Stimulated activated CD8-positive, alpha-beta memory T cell treated with anti-CD3 and anti-CD28 coated beads, Interleukin-7, amount 100 ng/mL, for 4 hours (primary cell): ENCODE results near the gene CENPVL3.
"Not testable (repeated sequence)": the region's sequence is repeated elsewhere in the genome, so short reads cannot be mapped to it uniquely, and the experiment has no call there.

ENCODE experiments used
- DNase-seq, 2 donors: peaks; one replicate each; pipeline ENCODE4 v3.0.0-alpha.2; 2020; ENCODE audit warnings: low read depth in 2 of 2

CENPVL3 gene

GRCh38 chrX:51618241-51619155 lies at the start of gene CENPVL3:
Gene CENPVL3, minus strand, starts transcription at chrX:51618912. Its CDS starts 39 bp downstream, at chrX:51618873.
- DNase-seq = not testable (repeated sequence)

DNA sequence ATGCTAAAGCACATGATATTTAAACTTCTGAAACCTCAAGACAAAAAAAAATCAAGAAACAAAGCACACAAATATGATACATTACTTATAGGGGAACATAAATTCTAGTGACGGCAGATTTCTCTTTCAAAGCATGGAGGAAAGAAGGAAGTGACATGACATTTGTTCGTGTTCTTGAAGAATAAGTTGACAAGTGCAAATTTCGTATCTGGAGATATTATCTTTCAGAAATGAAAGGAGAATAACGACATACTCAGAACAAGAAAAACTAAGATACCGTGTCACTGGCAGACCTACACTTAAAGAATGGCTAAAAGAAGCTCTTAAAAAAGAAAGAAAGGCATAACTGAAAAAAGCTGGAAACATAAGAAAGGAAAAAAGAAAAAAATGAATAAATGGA lies 47.3 kb upstream of the CENPVL3 start:
- no peak for DNase-seq

GRCh38 chrX:51643377-51643776 lies 24.7 kb upstream of the CENPVL3 start:
- DNase-seq = no peak

DNA sequence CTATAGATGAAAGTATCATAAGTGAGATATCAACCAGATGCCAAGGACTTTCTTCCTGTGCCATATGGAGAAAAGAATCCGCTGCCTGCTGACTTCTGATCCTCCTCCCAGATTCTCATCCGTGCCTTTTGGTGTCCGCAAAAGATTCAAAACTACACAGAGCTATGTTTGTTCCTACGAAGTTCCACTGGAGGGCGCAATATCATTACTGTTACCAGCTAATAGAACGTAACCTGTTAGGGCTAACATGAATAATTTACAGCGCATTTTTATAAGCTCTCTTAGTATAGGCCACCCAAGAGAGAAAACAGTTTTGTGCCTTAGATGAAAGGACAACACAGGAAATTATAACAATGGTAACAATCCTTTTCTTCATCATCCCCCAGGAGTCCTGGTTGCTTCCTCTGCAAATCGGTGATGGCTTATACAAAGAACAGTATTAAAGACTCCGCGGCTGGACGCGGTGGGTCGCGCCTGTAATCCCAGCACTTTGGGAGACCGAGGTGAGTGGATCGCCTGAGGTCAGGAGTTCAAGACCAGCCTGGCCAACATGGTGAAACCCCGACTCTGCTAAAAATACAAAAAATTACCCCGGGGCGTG lies 22.8 kb upstream of the CENPVL3 start:
- no peak for DNase-seq

GRCh38 chrX:51636511-51636910 lies 17.8 kb upstream of the CENPVL3 start:
- DNase-seq = not testable (repeated sequence)

- no peak for DNase-seq
These were observed 4.2 kb downstream of the CENPVL3 start for GRCh38 chrX:51614353-51615012.

GRCh38 chrX:51608766-51609165 lies 9.9 kb downstream of the CENPVL3 start:
- no peak for DNase-seq

DNA sequence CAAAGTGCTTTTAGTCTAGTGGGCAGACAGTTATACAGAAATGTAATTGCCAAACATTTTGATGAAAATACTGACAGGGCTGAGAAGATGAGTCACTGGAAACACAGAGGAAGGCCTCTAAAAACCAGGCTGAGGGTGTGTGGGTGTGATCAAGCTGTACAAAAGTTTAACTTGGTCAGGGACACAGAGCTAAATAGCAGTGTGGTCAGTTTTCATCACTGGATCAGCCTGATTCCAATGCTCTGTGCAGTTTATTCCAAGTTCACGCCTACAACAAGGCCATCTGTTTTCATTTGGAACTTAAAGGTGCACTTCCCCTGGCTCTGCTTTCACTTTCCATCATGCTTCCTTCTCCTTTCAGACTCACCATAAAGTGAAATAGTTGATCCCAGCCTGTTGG lies 10.6 kb downstream of the CENPVL3 start:
- DNase-seq = no peak

DNA sequence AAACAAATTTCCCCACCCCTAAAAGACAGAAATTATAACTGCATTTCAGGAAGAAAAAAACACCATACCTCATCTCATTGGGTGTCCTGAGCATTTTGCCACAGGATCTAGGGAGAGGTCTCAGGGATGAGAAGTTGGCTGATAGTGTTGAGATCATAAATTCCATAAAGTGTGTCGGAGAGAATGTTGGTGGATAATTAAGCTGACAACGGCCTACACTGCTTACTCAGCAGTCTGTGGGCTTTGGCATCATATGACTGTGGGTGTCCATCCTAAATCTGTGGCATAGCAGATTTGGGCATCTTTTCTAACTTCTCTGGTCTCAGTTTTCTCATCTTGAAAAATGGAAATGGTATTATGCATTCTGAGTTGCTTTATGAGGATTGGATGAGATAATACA lies 12.3 kb downstream of the CENPVL3 start:
- DNase-seq = no peak

DNA sequence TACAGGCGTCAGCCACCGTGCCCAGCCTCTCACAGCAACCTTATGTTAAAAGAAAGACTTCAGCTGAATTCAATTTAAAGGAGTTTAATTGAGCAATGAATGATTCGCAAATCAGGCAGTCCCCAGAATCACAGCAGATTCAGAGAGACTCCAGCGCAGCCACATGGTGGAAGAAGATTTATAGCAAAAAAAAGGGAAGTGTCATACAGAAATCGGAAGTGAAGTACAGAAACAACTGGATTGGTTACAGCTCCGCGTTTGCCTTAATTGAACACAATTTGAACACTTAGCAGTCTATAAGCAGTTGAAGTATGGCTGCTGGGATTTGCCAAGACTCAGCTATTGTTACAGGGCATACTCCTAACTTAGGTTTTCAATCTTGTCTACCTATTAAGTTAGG lies 19.8 kb downstream of the CENPVL3 start:
- no peak for DNase-seq

DNA sequence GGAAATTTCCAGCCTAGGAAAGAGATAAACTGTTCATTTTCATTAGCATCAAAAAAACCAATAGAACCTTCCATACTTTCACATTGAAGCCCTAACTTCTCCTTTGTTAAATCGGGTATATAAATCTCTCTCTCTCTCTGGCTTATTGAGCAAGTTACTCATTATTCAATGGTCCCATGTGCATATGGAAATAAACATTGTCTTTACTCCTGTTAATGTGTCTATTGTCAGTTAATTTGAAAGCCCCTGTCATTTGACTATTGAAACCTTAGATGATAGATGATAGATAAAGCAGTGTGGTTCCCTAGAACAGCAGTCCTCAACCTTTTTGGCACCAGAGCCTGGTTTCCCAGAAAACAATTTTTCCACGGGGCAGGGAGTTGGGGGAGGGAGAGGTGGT lies 46.8 kb downstream of the CENPVL3 start:
- no peak for DNase-seq

GRCh38 chrX:51569561-51569960 lies 49.2 kb downstream of the CENPVL3 start:
- DNase-seq = no peak

DNA sequence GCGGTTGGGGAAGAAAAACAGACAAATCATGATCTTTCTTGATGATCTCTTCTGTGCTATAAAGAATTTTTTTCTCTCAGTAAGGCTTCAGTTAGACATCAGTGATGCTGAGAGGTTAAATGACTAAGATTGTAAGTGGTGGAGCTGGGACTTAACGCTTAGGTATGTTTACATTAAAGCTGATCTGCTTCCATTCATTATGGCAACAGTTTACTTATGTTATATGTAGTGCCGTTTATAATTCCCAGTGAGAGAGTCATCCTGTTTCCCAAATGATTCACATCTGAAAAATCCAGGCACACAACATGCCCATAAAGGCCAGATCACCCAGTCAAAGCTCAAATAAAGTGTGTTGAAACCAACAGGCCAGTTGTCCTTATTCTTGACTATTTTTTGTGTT lies 50.1 kb downstream of the CENPVL3 start:
- no peak for DNase-seq
